Measurements from ENCODE around the gene MAPK10. TPM values are rescaled to one million over a fixed set of nuclear protein-coding genes. Genes with fewer than 3 reads are reported as not detected.
"Not testable (repeated sequence)": the region's sequence is repeated elsewhere in the genome, so short reads cannot be mapped to it uniquely, and the experiment has no call there.

MAPK10 gene
- total RNA-seq, 4 donors from 2014 or later = 8.3 to 40.9 (median 23.3) TPM

DNA sequence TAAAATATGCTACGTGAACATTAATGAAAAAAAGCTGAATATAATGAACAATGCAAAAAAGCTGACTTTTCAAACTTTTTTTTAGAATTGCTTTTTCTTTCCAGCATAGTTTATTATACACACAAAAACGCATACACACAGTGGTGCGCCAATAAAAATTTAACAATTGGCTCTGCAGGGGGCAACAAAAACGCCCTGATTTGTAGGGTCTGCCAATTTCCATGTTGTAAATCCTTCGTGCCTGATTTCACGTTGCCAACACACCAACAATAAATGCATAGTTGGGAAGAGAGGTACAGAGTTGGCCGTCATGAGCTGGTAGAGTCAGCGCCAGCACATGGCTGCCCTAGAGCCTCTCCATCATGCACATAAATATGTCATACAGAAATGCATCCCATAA, 333.1 kb downstream of the MAPK10 start:
- no peak for ATAC-seq
- H3K27ac ChIP-seq = no peak overlapping the region
- no peaks in the 10 kb centered on the region for H3K4me1 ChIP-seq
- no peak for TF ChIP-seq POLR2AphosphoS5 (IDR thresholded peaks at IDR 0.05)
- TF ChIP-seq, protein P1, sequence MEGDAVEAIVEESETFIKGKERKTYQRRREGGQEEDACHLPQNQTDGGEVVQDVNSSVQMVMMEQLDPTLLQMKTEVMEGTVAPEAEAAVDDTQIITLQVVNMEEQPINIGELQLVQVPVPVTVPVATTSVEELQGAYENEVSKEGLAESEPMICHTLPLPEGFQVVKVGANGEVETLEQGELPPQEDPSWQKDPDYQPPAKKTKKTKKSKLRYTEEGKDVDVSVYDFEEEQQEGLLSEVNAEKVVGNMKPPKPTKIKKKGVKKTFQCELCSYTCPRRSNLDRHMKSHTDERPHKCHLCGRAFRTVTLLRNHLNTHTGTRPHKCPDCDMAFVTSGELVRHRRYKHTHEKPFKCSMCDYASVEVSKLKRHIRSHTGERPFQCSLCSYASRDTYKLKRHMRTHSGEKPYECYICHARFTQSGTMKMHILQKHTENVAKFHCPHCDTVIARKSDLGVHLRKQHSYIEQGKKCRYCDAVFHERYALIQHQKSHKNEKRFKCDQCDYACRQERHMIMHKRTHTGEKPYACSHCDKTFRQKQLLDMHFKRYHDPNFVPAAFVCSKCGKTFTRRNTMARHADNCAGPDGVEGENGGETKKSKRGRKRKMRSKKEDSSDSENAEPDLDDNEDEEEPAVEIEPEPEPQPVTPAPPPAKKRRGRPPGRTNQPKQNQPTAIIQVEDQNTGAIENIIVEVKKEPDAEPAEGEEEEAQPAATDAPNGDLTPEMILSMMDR (IDR thresholded peaks at IDR 0.05) = no peak
- TF ChIP-seq EP300 (IDR thresholded peaks at IDR 0.05) = no peak
- no peak for TF ChIP-seq POLR2A (IDR thresholded peaks at IDR 0.05)
- H3K9me3 ChIP-seq = no peaks in the 10 kb centered on the region
- H3K36me3 ChIP-seq = no peaks in the 10 kb centered on the region
- H3K27me3 ChIP-seq = no peaks in the 10 kb centered on the region
- 85 to 89% methylated on average over 8 of the region's 8 CpGs for WGBS, 2 donors (ENCODE audit: low coverage in 1 of 2)
- no peak overlapping the region for H3K4me3 ChIP-seq

GRCh38 chr4:86021671-86022070, 338.2 kb downstream of the MAPK10 start:
- 100% methylated on average over 1 of the region's 24 CpGs; no CpG with 5 or more reads in 1 of the 2 donors for WGBS, 2 donors (ENCODE audit: low coverage in 1 of 2)
- not testable (repeated sequence) for H3K27ac ChIP-seq, ATAC-seq

DNA sequence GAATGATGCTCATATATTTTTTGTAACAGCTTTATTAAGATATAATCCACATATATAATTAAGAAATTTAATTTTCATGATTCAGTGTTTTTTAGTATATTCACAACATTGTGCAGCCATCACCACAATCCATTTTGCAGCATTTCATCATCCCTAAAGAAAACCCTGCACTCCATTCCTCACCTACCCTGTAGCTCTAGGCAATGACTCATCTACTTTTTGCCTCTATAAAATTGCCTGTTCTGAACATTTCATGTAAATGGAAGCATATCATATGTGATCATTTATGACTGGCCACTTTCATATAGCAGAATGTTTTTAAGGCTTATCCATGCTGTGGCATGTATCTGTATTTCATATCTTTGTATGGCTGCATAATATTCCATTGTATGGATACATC, 339.9 kb downstream of the MAPK10 start:
- H3K4me3 ChIP-seq = no peak overlapping the region
- H3K36me3 ChIP-seq = peaks cover 0 to 16% of the 10 kb centered on the region in 2 donors
- no peak for TF ChIP-seq POLR2AphosphoS5 (IDR thresholded peaks at IDR 0.05)
- TF ChIP-seq, protein P1 (IDR thresholded peaks at IDR 0.05) = no peak
- TF ChIP-seq POLR2A (IDR thresholded peaks at IDR 0.05) = no peak
- no peak for TF ChIP-seq EP300 (IDR thresholded peaks at IDR 0.05)
- no peaks in the 10 kb centered on the region for H3K9me3 ChIP-seq
- no peak for ATAC-seq
- H3K27me3 ChIP-seq = no peaks in the 10 kb centered on the region
- H3K4me1 ChIP-seq = no peaks in the 10 kb centered on the region
- H3K27ac ChIP-seq = no peak overlapping the region

More at GRCh38 chr4:86021671-86022070, 338.2 kb downstream of the MAPK10 start:
- H3K27me3 ChIP-seq, H3K4me3 ChIP-seq, H3K4me1 ChIP-seq, H3K9me3 ChIP-seq: not testable (repeated sequence)
- peaks cover 0 to 16% of the 10 kb centered on the region in 2 donors for H3K36me3 ChIP-seq

DNA sequence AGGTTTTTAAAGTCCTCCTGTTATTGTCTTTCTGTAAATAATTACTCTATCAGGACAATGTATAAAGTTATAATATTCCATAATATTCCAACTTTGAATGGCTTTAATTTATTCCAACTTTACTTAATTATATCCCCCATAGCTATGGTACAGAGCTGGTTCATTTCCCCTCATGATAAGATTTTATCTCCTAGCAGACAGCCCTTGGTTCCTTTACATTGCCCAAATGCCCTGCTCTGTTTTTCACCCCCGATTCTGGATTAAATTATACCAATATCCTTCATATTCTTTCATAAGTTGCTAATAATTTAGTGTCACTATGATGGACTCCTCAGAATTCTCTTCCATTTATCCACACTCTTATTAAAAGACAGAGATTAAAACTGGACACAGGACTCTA, 340.5 kb downstream of the MAPK10 start:
- H3K4me1 ChIP-seq = no peaks in the 10 kb centered on the region
- H3K4me3 ChIP-seq = no peak overlapping the region
- H3K36me3 ChIP-seq = peaks cover 0 to 16% of the 10 kb centered on the region in 2 donors
- no peaks in the 10 kb centered on the region for H3K27me3 ChIP-seq
- TF ChIP-seq, protein P1 (IDR thresholded peaks at IDR 0.05) = no peak
- no peak for TF ChIP-seq POLR2AphosphoS5 (IDR thresholded peaks at IDR 0.05)
- no peak for TF ChIP-seq EP300 (IDR thresholded peaks at IDR 0.05)
- TF ChIP-seq POLR2A (IDR thresholded peaks at IDR 0.05) = no peak
- 80 to 91% methylated on average over 1 of the region's 1 CpG for WGBS, 2 donors (ENCODE audit: low coverage in 1 of 2)
- no peaks in the 10 kb centered on the region for H3K9me3 ChIP-seq
- no peak overlapping the region for H3K27ac ChIP-seq
- no peak for ATAC-seq

DNA sequence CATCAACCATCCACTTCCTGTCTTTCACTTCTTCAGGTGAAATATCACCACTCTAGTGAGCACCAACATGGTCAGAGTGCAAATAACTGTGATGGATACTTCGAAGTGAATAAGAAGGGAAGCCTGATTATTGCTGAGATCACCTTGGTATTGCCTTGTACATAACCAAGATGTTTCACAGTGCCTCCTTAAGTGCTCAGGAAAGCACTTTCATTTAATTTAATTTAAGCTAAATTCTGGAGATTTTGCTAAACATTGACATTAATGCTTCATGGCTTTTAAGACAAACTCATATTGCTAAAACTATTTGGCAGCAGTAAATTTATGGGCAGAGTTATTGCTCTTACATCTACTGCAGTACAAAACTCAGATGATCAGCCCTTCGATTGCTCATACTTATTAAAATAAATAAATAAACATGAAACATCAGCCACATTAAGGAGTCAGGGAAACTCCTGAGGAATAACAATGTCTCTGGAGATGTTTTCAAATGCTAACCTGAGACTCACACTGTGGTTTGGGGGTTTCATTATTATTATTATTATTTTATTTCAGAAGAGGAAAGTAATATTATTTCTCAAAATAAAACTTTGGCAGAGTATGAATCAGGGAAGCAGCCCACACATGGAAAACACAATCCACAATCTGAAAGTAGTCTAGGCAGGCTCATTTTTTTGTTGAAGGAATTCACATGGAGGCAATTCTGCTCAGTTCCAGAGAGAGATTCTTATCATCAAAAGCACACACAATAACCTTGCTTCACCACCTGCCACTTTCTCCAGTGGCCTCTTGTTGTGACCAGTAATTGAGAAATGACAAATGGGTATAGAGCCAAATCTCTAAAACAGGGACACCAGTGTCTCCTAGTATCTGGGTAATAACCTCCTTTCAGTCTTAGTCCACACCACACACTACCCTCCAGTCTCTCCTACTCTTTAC, 344.2 kb downstream of the MAPK10 start:
- Histone ChIP-seq H3K4me3 (no peak overlapping the region), H3K27me3 (no peaks in the 10 kb centered on the region), H3K36me3 (peaks cover 0 to 10% of the 10 kb centered on the region in 2 donors), H3K4me1 (no peaks in the 10 kb centered on the region), H3K9me3 (no peaks in the 10 kb centered on the region), H3K27ac (no peak overlapping the region)
- WGBS, 2 donors (ENCODE audit: low coverage in 1 of 2) = 77 to 78% methylated on average over 2 of the region's 2 CpGs
- ATAC-seq = no peak
- TF ChIP-seq POLR2A (IDR thresholded peaks at IDR 0.05) = no peak
- no peak for TF ChIP-seq EP300 (IDR thresholded peaks at IDR 0.05)
- TF ChIP-seq POLR2AphosphoS5 (IDR thresholded peaks at IDR 0.05) = no peak
- TF ChIP-seq, protein P1 (IDR thresholded peaks at IDR 0.05) = no peak
